Erythroblast (primary cell): ENCODE measurements around the gene EGLN1.

Source experiments
- GATA1 ChIP-seq: IDR thresholded peaks from 2 replicates; pipeline ENCODE4 v1.6.1; 2011; ENCODE audit warnings: low read depth, mild to moderate bottlenecking, control low read depth, low read length, moderate library complexity
- POLR2A ChIP-seq: IDR thresholded peaks from 2 replicates; pipeline ENCODE4 v1.6.1; 2011; ENCODE audit warnings: mild to moderate bottlenecking, low read length

GRCh38 chr1:231404318-231404717, 17.8 kb downstream of the EGLN1 start:
- TF ChIP-seq POLR2A: no peak
- TF ChIP-seq GATA1: no peak
